ENCODE data around the gene EDEM3.

GRCh38 chr1:184646178-184646701 lies 108.4 kb downstream of the EDEM3 start:
- TF ChIP-seq CTCF (optimal IDR thresholded peaks at IDR 0.05 in 1 of 3, IDR thresholded peaks at IDR 0.05 in 1 of 3, conservative IDR thresholded peaks at IDR 0.05 in 1 of 3; ENCODE audit: extremely low read depth in 1 of 3, insufficient read depth in 2 of 3, low read length in 3 of 3) (no peak), EZH2 (IDR thresholded peaks at IDR 0.05; ENCODE audit: low read length) (no peak)

Data from keratinocyte (primary cell).